Measurements from ENCODE around the gene C4orf50.

C4orf50 gene

GRCh38 chr4:6044805-6045204, 26.6 kb upstream of the C4orf50 start:
- no peak for DNase-seq
- intact Hi-C loops (cut with DNase I), result no loop called here

GRCh38 chr4:6044276-6044675, 26.0 kb upstream of the C4orf50 start:
- peak in 1 of 10 donors; percentile 84 for DNase-seq
- intact Hi-C loops (cut with DNase I), result no loop called here

- DNase-seq, result peak in 1 of 10 donors; percentile 60
- intact Hi-C loops (cut with DNase I), result no loop called here
Observed at GRCh38 chr4:6043843-6044242, 25.6 kb upstream of the C4orf50 start.

GRCh38 chr4:6043188-6043587, 25.0 kb upstream of the C4orf50 start:
- intact Hi-C loops (cut with DNase I), result no loop called here
- DNase-seq, result peak in 1 of 10 donors; percentile 72

- intact Hi-C loops (cut with DNase I), result no loop called here
- DNase-seq, result peak in 2 of 10 donors; percentile 53 to 62
Observed at GRCh38 chr4:6042293-6043063, 24.2 kb upstream of the C4orf50 start.

GRCh38 chr4:6041800-6042199, 23.6 kb upstream of the C4orf50 start:
- intact Hi-C loops (cut with DNase I), result no loop called here
- no peak for DNase-seq

- DNase-seq, result peak in 2 of 10 donors; percentile 43 to 76
- intact Hi-C loops (cut with DNase I), result no loop called here
Observed at GRCh38 chr4:6038711-6039110, 20.5 kb upstream of the C4orf50 start.

GRCh38 chr4:6035786-6036185, 17.6 kb upstream of the C4orf50 start:
- peak in 1 of 10 donors; percentile 84 for DNase-seq
- intact Hi-C loops (cut with DNase I), result no loop called here

- intact Hi-C loops (cut with DNase I), result no loop called here
- no peak for DNase-seq
Observed at GRCh38 chr4:6033381-6033780, 15.2 kb upstream of the C4orf50 start.

- intact Hi-C loops (cut with DNase I), result no loop called here
- peak in 5 of 10 donors; percentile 30 to 88 (median 67) for DNase-seq
Observed at GRCh38 chr4:6032249-6033244, 14.3 kb upstream of the C4orf50 start.

- intact Hi-C loops (cut with DNase I), result no loop called here
- peak in 2 of 10 donors; percentile 71 to 74 for DNase-seq
Observed at GRCh38 chr4:6031846-6032245, 13.6 kb upstream of the C4orf50 start.

- peak in 2 of 10 donors; percentile 25 to 67 for DNase-seq
- intact Hi-C loops (cut with DNase I), result no loop called here
Observed at GRCh38 chr4:6030679-6031078, 12.4 kb upstream of the C4orf50 start.

GRCh38 chr4:6029254-6029653, 11.0 kb upstream of the C4orf50 start:
- no peak for DNase-seq
- intact Hi-C loops (cut with DNase I), result no loop called here

- no peak for DNase-seq
- intact Hi-C loops (cut with DNase I), result no loop called here
Observed at GRCh38 chr4:6028168-6028567, 9.9 kb upstream of the C4orf50 start.

- no peak for DNase-seq
- intact Hi-C loops (cut with DNase I), result no loop called here
Observed at GRCh38 chr4:6027392-6027791, 9.2 kb upstream of the C4orf50 start.

- intact Hi-C loops (cut with DNase I), result no loop called here
- DNase-seq, result no peak
Observed at GRCh38 chr4:6024313-6024960, 6.2 kb upstream of the C4orf50 start.

GRCh38 chr4:6023731-6024130, 5.5 kb upstream of the C4orf50 start:
- DNase-seq, result peak in 1 of 10 donors; percentile 76
- intact Hi-C loops (cut with DNase I), result no loop called here

- intact Hi-C loops (cut with DNase I), result no loop called here
Observed at GRCh38 chr4:6022607-6023288, 4.5 kb upstream of the C4orf50 start.

GRCh38 chr4:6021831-6022606, 3.8 kb upstream of the C4orf50 start:
- peak in 1 of 10 donors; percentile 72 for DNase-seq
- intact Hi-C loops (cut with DNase I), result no loop called here

More at GRCh38 chr4:6022607-6023288, 4.5 kb upstream of the C4orf50 start:
- peak in 1 of 10 donors; percentile 59 for DNase-seq
